ENCODE results near the gene STK24. TPM values are rescaled to one million over a fixed set of nuclear protein-coding genes. Genes with fewer than 3 reads are reported as not detected.

The STK24 gene
- total RNA-seq, 1 donor from 2014 or later, result 121 TPM

DNA sequence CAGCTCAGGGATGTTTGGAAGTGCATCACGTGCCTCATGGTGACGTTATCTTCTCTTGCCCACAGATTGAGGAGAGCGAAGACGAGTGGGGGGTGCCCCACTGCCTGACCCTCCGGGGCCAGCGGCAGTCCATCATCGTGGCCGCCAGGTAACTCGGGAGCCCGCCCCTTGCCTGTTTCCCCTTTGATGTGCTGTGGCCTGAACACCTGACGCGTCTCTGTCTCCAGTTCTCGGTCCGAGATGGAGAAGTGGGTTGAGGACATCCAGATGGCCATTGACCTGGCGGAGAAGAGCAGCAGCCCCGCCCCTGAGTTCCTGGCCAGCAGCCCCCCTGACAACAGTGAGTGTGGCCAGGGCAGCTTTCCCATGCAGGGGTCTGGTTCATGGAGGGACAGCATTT lies 137.0 kb downstream of the STK24 start:
- H3K36me3 Mint-ChIP-seq, result peaks cover 17% of the 10 kb centered on the region
- H3K27me3 Mint-ChIP-seq, result no peaks in the 10 kb centered on the region
- TF ChIP-seq, protein P1, sequence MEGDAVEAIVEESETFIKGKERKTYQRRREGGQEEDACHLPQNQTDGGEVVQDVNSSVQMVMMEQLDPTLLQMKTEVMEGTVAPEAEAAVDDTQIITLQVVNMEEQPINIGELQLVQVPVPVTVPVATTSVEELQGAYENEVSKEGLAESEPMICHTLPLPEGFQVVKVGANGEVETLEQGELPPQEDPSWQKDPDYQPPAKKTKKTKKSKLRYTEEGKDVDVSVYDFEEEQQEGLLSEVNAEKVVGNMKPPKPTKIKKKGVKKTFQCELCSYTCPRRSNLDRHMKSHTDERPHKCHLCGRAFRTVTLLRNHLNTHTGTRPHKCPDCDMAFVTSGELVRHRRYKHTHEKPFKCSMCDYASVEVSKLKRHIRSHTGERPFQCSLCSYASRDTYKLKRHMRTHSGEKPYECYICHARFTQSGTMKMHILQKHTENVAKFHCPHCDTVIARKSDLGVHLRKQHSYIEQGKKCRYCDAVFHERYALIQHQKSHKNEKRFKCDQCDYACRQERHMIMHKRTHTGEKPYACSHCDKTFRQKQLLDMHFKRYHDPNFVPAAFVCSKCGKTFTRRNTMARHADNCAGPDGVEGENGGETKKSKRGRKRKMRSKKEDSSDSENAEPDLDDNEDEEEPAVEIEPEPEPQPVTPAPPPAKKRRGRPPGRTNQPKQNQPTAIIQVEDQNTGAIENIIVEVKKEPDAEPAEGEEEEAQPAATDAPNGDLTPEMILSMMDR (conservative IDR thresholded peaks at IDR 0.05), result no peak
- no peak overlapping the region for H3K4me3 Mint-ChIP-seq
- H3K4me1 Mint-ChIP-seq (ENCODE audit: unreplicated experiment), result peaks cover 9% of the 10 kb centered on the region
- H3K27ac Mint-ChIP-seq, result peak overlapping the region; percentile 58
- DNase-seq (ENCODE audit: extremely low spot score, unreplicated experiment), result no peak
- H3K9me3 Mint-ChIP-seq, result no peaks in the 10 kb centered on the region

DNA sequence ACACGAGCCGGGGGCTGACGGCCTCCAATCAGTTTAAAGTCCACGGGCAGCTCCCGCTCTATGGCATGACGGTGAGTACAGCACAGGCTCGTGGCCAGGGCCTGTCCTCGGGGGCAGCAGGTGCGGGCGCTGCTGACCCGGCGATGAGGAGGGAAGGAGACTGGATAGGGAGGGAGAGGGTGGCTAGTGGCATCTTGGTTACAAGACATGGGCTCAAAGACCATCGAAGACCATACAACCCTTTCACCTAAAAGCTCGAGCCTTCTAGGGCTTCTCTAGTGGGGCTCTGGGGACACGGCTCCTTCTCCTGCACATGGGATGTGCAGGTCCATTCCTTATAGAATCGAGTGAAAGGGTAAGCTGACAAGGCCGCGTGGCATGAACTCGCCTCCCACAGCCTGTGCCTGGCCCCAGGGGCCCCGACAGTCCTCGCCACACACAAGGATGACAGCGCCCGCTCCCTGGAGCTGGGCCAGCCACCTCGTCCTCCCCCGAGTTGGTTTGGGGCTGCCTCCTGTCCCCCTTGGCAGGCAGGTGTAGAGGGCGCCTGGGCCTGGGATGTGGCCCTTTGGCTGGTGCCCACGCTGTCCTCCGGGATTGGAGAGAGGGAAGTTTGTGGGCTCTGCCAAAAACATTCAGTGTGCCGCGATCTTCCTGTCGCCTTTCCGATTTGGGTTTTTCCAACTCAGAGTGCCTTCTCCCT lies 137.6 kb downstream of the STK24 start:
- no peaks in the 10 kb centered on the region for H3K9me3 Mint-ChIP-seq
- H3K4me1 Mint-ChIP-seq (ENCODE audit: unreplicated experiment), result peaks cover 9% of the 10 kb centered on the region
- H3K27ac Mint-ChIP-seq, result peak overlapping the region; percentile 58
- TF ChIP-seq, protein P1 (conservative IDR thresholded peaks at IDR 0.05), result no peak
- no peaks in the 10 kb centered on the region for H3K27me3 Mint-ChIP-seq
- no peak for DNase-seq (ENCODE audit: extremely low spot score, unreplicated experiment)
- peaks cover 17% of the 10 kb centered on the region for H3K36me3 Mint-ChIP-seq
- no peak overlapping the region for H3K4me3 Mint-ChIP-seq

DNA sequence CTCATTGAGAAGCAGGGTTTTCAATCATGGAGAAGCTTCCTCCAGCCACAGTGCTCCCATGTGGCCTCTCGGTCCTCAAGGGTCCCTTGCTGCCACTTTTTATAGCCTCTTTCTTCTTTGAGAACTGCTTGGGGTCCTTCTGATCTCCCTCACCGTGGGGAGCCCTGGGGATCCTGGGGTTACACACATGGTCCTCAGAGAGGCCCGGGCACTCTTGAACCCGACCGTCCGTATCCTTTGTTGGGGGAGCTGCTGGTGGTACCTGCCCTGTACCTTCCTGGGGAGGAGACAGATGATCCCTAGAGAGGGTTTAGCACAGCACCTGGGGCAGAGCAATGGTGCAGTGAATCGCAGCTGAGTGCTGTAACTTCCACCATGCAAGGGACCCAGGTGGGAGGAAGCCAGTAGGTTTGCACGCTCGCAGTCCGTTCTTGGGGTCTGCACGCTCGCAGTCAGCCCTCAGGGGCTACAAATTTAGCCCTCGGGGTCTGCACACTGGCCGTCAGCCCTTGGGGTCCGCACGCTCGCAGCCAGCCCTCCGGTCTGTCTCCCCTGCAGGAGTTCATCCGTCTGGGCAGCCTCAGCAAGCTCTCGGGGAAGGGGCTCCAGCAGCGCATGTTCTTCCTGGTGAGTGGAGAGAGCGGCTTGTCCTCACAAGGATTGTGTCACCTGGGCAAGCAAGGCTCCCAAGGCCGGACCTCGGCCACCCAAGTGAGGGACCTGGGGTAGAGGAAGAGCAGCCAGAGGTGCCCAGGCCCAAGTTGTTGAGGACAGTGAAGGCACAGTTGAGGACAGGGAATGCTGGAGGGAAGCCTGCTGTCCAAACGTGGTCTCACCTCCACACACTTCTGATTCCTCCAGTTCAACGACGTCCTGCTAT lies 138.4 kb downstream of the STK24 start:
- Mint-ChIP-seq H3K4me3 (no peak overlapping the region), H3K9me3 (no peaks in the 10 kb centered on the region), H3K36me3 (peaks cover 17% of the 10 kb centered on the region), H3K4me1 (ENCODE audit: unreplicated experiment) (peaks cover 9% of the 10 kb centered on the region), H3K27ac (no peak overlapping the region), H3K27me3 (no peaks in the 10 kb centered on the region)
- TF ChIP-seq, protein P1 (conservative IDR thresholded peaks at IDR 0.05), result no peak
- DNase-seq (ENCODE audit: extremely low spot score, unreplicated experiment), result no peak

DNA sequence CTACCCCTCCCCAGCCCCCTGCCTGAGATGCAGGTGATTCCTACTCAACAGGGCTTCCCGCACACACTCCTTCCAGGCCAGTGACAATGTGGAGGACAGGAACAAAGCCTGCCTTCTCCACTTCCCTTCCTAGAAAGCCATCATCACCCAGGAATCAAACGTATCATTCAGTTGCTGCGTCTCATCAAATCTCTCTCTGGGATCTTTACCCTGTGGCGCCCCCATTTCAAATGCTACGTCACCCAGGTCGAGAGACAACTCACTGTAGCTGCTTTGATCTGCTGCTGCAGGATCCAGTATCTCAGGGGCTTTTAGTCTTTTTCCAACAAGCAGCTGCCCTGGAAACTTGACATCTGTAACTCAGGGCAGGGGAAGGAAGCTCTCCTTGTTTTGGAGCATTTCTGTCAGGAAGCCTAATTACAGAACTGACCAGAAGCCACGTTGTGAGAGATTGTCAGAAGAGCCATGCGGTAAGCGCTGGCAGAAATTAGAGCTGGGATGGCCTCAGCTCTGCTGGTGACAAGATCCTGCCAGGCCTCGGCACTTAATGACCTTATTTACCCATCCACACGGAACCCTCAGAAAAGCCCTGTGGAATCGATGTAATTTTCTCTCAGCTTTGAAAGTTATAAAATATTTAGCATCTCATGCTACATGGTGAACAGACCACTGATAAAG lies 140.5 kb downstream of the STK24 start:
- H3K4me1 Mint-ChIP-seq (ENCODE audit: unreplicated experiment), result peaks cover 11% of the 10 kb centered on the region
- no peak overlapping the region for H3K27ac Mint-ChIP-seq
- H3K4me3 Mint-ChIP-seq, result no peak overlapping the region
- DNase-seq (ENCODE audit: extremely low spot score, unreplicated experiment), result no peak
- no peaks in the 10 kb centered on the region for H3K9me3 Mint-ChIP-seq
- H3K27me3 Mint-ChIP-seq, result no peaks in the 10 kb centered on the region
- peaks cover 25% of the 10 kb centered on the region for H3K36me3 Mint-ChIP-seq
- TF ChIP-seq, protein P1 (conservative IDR thresholded peaks at IDR 0.05), result no peak

DNA sequence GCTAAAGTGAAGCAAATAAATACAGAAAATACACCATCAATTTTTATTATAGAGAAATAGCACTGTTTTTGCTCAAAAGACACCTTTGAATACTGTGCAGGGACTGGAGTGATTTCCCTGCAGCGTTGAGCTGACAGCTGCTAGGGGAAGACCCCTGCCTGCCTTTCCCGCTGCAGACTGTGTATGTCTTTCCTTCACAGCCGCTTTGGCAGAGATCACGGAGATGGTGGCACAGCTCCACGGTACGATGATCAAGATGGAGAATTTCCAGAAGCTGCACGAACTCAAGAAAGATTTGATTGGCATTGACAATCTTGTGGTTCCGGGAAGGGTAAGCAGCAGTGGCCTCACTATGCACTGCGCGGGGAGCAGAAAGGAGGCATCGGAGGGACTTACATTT lies 141.5 kb downstream of the STK24 start:
- peaks cover 15% of the 10 kb centered on the region for H3K4me1 Mint-ChIP-seq (ENCODE audit: unreplicated experiment)
- H3K36me3 Mint-ChIP-seq, result peaks cover 29% of the 10 kb centered on the region
- H3K9me3 Mint-ChIP-seq, result no peaks in the 10 kb centered on the region
- TF ChIP-seq, protein P1 (conservative IDR thresholded peaks at IDR 0.05), result no peak
- no peak overlapping the region for H3K4me3 Mint-ChIP-seq
- H3K27me3 Mint-ChIP-seq, result no peaks in the 10 kb centered on the region
- peak overlapping the region; percentile 10 for H3K27ac Mint-ChIP-seq
- no peak for DNase-seq (ENCODE audit: extremely low spot score, unreplicated experiment)
